ENCODE measurements around the gene ABCB8. TPM values are rescaled to one million over a fixed set of nuclear protein-coding genes. Genes with fewer than 3 reads are reported as not detected.
A peak's percentile ranks its signal among the peaks of the same experiment; 100 is the strongest.

The ABCB8 gene
- total and polyA plus RNA-seq, 9 donors: 6.1 to 45.2 (median 26.3) TPM

- H3K27ac ChIP-seq: no peak overlapping the region
- TF ChIP-seq POLR2A (IDR thresholded peaks at IDR 0.05) (no peak), CTCF (IDR thresholded peaks at IDR 0.05) (no peak), EP300 (IDR thresholded peaks at IDR 0.05) (no peak)
- DNase-seq: peak in 4 of 5 donors; percentile 30 to 61 (median 60)
These were observed 28.6 kb downstream of the ABCB8 start for GRCh38 chr7:151056666-151057505.

GRCh38 chr7:151057506-151057988 is 29.3 kb downstream of the ABCB8 start, which contains the start of gene CDK5:
CDK5 (minus strand) TSS chr7:151057897; CDS start chr7:151057848, 49 bp downstream.
- Histone ChIP-seq H3K4me1 (ENCODE audit: insufficient read depth) (peaks cover 23% of the 10 kb centered on the region), H3K27ac (peak within 1 kb of the TSS; percentile 87 to 97), H3K9me3 (no peaks in the 10 kb centered on the region), H3K27me3 (no peaks in the 10 kb centered on the region), H3K36me3 (no peaks in the 10 kb centered on the region), H3K4me3 (peak within 1 kb of the TSS; percentile 81)
- TF ChIP-seq EP300 (IDR thresholded peaks at IDR 0.05) (no peak), POLR2A (IDR thresholded peaks at IDR 0.05) (no peak), CTCF (IDR thresholded peaks at IDR 0.05) (no peak)
- 0 to 1% (median 1%) methylated on average over 30 of the region's 30 CpGs for WGBS, 3 donors
- intact Hi-C loops (cut with DNase I): no loop called here
- no peak for DNase-seq

More at GRCh38 chr7:151056666-151057505, 28.6 kb downstream of the ABCB8 start:
- H3K27me3 ChIP-seq: no peaks in the 10 kb centered on the region
- H3K36me3 ChIP-seq: no peaks in the 10 kb centered on the region
- peaks cover 17% of the 10 kb centered on the region for H3K4me1 ChIP-seq (ENCODE audit: insufficient read depth)
- intact Hi-C loops (cut with DNase I): no loop called here
- 26 to 28% (median 27%) methylated on average over 29 of the region's 29 CpGs for WGBS, 3 donors
- no peaks in the 10 kb centered on the region for H3K9me3 ChIP-seq
- peak overlapping the region; percentile 81 for H3K4me3 ChIP-seq

DNA sequence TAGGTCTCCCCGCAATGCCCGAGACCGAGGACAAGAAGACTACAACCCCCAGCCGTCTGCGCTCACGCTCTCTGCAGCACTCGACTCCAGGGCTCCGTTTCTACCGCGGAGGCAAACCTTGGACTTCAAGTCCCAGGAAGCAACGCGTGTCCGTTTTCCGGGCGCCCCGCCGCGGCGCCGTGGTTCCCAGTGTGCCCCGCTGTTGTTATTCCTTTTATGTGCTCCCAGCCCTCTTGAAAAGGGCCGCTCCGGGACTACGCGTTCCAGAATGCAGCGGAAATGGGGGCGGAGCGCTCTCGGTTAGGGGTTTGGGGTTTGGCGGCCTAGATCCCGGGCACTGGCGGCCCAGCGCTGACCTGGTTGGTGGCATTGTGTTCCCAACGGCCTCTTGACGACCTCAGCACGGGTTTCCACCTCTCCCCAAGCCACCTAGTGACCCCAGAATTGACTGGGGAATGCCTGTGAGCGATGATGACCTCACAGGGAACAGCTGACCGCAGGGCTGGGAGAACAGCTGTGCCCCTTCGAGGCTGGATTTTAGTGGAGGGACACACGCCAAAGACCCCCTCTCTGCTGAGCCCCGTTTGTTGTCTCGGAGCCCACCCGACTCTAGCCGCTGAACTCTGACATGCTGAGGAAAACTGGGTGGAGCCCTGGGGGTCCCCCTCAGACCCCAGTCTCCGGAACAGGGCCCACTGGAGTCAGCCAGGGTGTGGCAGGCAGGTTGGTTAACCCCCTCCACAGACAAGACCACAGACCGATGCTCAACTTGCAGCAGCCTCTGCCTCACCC is 29.9 kb downstream of the ABCB8 start:
- intact Hi-C loops (cut with DNase I): no loop called here
- Histone ChIP-seq H3K36me3 (no peaks in the 10 kb centered on the region), H3K27ac (peak overlapping the region; percentile 87 to 97), H3K4me1 (ENCODE audit: insufficient read depth) (peaks cover 24% of the 10 kb centered on the region), H3K9me3 (no peaks in the 10 kb centered on the region), H3K4me3 (peak overlapping the region; percentile 81), H3K27me3 (no peaks in the 10 kb centered on the region)
- TF ChIP-seq EP300 (IDR thresholded peaks at IDR 0.05): no peak
- no peak for TF ChIP-seq CTCF (IDR thresholded peaks at IDR 0.05)
- peak; percentile 71 for TF ChIP-seq POLR2A (IDR thresholded peaks at IDR 0.05)
- 0 to 1% (median 0%) methylated on average over 41 to 46 of the region's 46 CpGs for WGBS, 3 donors
- DNase-seq: peak; percentile 97 to 99 (median 97)

DNA sequence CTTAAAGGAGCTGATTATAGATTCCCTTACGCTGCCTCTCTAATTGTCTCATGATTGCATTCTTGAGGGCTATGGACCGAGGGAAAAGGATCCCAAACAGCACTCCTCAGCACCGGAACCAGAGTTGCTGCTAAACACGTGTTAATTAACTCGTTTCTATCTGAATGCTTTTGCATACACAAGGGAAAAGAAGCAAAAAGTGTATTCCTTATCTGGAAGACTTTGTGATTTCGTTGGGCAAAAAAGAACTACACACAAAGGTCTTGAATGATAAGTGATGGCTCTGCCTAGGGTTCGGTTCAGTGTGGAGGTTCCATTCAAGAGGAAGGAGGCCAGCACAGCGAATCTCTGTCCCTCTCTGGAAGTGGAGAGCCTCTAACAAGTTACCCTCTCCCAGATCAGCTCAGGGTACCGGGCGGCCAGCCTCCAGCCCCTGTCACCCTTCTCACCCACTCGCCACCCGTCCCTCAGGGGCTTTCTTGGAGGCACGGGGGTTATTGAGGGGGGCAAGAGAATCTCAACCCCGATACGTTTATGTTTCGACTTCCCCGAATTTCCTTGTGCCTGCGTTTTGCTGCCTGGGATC is 30.6 kb downstream of the ABCB8 start:
- DNase-seq: no peak
- H3K27me3 ChIP-seq: no peaks in the 10 kb centered on the region
- H3K4me1 ChIP-seq (ENCODE audit: insufficient read depth): peaks cover 25% of the 10 kb centered on the region
- TF ChIP-seq EP300 (IDR thresholded peaks at IDR 0.05): no peak
- TF ChIP-seq POLR2A (IDR thresholded peaks at IDR 0.05): no peak
- no peak for TF ChIP-seq CTCF (IDR thresholded peaks at IDR 0.05)
- WGBS, 3 donors: 3 to 6% (median 4%) methylated on average over 18 of the region's 18 CpGs
- H3K9me3 ChIP-seq: no peaks in the 10 kb centered on the region
- peak overlapping the region; percentile 88 to 97 for H3K27ac ChIP-seq
- H3K36me3 ChIP-seq: no peaks in the 10 kb centered on the region
- H3K4me3 ChIP-seq: peak overlapping the region; percentile 81
- intact Hi-C loops (cut with DNase I): no loop called here
